Mucosa of stomach (tissue), 1 donor: ENCODE measurements around the gene NDUFB2.

Experiments used
- H3K27me3 ChIP-seq: one replicate; pipeline ENCODE4 v1.7.0; 2013; ENCODE audit warnings: mild to moderate bottlenecking, low read length; ENCODE audit not compliant: control insufficient read depth, insufficient read depth
- H3K36me3 ChIP-seq: one replicate; pipeline ENCODE4 v1.7.0; 2013; ENCODE audit warnings: low read length; ENCODE audit not compliant: control insufficient read depth, insufficient read depth
- H3K4me1 ChIP-seq: one replicate; pipeline ENCODE4 v1.7.0; 2013; ENCODE audit warnings: mild to moderate bottlenecking, low read length; ENCODE audit not compliant: control insufficient read depth, insufficient read depth
- H3K4me3 ChIP-seq: one replicate; pipeline ENCODE4 v1.7.0; 2013; ENCODE audit warnings: low read length
- H3K9ac ChIP-seq: one replicate; pipeline ENCODE4 v1.7.0; 2013; ENCODE audit warnings: mild to moderate bottlenecking, low read length, moderate library complexity
- H3K9me3 ChIP-seq: one replicate; pipeline ENCODE4 v1.7.0; 2013; ENCODE audit warnings: mild to moderate bottlenecking, low read length, moderate library complexity; ENCODE audit not compliant: control insufficient read depth
- donor health status: Pancreatic carcinoma.

Gene NDUFB2

DNA sequence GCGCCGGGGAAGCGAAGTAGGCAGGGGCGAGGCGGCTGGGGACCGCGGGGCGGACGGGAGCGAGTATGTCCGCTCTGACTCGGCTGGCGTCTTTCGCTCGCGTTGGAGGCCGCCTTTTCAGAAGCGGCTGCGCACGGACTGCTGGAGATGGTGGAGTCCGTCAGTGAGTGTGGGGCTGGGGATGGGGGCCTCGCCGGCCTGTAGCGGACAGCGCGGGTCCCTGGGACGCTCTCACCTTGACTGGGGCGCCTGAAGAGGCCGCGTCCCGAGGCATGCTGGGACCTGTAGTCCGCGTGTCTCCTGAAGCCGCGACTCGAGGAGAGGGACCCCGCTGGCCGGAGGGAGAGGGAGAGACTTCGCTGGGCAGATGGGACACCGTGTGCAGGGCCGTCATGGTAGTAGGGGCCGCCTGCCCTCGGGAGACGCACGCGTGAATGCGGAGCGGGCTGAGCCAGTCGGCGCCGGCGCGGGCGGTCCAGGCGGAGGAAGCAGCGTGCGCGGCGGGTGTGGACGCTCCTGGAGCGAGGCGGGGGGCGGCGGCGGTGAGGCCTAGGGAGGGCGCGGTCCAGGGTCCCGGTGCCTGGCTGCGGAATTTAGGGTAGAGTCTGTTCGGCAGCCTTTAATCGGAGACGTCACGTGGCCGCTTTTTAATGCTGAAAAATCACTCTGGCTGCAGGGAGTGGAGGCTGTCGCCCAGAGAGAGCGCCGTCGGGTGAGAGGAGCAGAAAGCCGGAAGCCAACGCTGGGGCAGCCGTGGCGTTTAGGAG, at the start of gene NDUFB2:
Gene NDUFB2 (plus strand): TSS at position 29 of the 767 bp plus-strand sequence. CDS start 37 bp downstream, at position 66.
- Histone ChIP-seq H3K4me3 (peak within 1 kb of the TSS; percentile 62), H3K4me1 (peaks cover 9% of the 10 kb centered on the region), H3K27me3 (no peaks in the 10 kb centered on the region), H3K9ac (peak within 1 kb of the TSS; percentile 82), H3K36me3 (no peaks in the 10 kb centered on the region), H3K9me3 (no peaks in the 10 kb centered on the region)

- no peaks in the 10 kb centered on the region for H3K36me3 ChIP-seq
- no peak overlapping the region for H3K9ac ChIP-seq
These were observed 49.4 kb upstream of the NDUFB2 start for GRCh38 chr7:140646931-140647647.

DNA sequence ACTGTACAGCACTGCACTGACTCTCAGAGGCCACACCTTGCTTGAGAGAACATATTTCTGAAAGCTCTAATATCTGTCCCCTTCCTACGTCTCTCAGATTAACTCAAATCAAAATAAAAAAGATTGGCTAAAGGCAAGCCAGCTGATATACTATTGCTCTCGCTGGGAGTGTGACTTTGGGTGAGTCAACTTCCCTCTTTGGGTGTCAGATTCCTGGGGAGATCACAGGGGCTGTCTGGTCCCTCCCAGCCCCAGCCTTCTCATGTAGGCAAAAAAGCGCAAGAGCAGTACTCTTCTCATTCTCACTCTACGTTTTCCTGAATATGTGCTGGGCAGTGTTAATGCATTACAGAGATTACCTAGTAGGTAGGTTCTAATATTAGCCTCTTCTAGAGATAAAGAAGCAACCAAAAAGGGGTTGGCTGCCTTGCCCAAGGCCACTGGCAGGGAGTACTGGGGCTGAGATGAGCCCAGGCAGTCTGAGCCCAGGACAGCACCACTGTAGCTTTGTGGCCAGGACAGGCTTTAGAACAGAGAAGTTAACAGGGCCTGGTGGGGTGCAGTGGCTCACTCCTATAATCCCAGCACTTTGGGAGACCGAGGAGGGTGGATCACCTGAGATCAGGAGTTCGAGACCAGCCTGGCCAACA, 46.8 kb upstream of the NDUFB2 start:
- H3K4me1 ChIP-seq, result peaks cover 4% of the 10 kb centered on the region
- no peak overlapping the region for H3K9ac ChIP-seq
- no peak overlapping the region for H3K4me3 ChIP-seq

More at GRCh38 chr7:140646931-140647647, 49.4 kb upstream of the NDUFB2 start:
- H3K9me3 ChIP-seq, result no peaks in the 10 kb centered on the region
- H3K27me3 ChIP-seq, result peaks cover 8% of the 10 kb centered on the region
- H3K4me1 ChIP-seq, result no peaks in the 10 kb centered on the region
- H3K4me3 ChIP-seq, result no peak overlapping the region

DNA sequence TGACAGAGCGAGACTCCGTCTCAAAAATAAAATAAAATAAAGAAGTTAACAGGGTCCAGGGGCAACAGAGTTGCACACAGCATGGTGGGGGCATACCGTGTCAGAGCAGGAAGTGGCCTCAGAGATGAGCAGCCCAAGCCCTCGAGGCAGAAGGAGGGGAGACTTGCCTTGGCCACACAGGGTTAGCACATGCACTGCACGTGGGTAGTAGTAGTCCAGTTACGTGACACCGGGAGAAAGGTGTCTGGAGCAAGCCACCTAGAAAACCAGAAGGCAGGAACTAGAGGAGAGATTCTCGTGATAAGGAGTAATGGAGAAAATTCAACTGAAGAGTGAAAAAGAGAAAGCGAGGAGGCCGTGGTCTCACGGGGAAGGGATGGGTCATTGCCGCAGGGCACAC, 46.1 kb upstream of the NDUFB2 start:
- Histone ChIP-seq H3K36me3 (no peaks in the 10 kb centered on the region), H3K9ac (no peak overlapping the region), H3K4me3 (no peak overlapping the region), H3K4me1 (peaks cover 4% of the 10 kb centered on the region), H3K9me3 (no peaks in the 10 kb centered on the region), H3K27me3 (peaks cover 4% of the 10 kb centered on the region)

More for the DNA sequence above, 46.8 kb upstream of the NDUFB2 start:
- Histone ChIP-seq H3K9me3 (no peaks in the 10 kb centered on the region), H3K27me3 (peaks cover 4% of the 10 kb centered on the region), H3K36me3 (no peaks in the 10 kb centered on the region)

- Histone ChIP-seq H3K27me3 (no peaks in the 10 kb centered on the region), H3K4me3 (no peak overlapping the region), H3K4me1 (peaks cover 19% of the 10 kb centered on the region), H3K9ac (no peak overlapping the region), H3K9me3 (no peaks in the 10 kb centered on the region), H3K36me3 (no peaks in the 10 kb centered on the region)
These were observed 43.0 kb upstream of the NDUFB2 start for GRCh38 chr7:140653319-140654108.

- Histone ChIP-seq H3K4me1 (peaks cover 19% of the 10 kb centered on the region), H3K4me3 (no peak overlapping the region), H3K9ac (no peak overlapping the region), H3K9me3 (no peaks in the 10 kb centered on the region), H3K27me3 (no peaks in the 10 kb centered on the region), H3K36me3 (no peaks in the 10 kb centered on the region)
These were observed 42.5 kb upstream of the NDUFB2 start for GRCh38 chr7:140654109-140654387.

GRCh38 chr7:140654661-140655060, 41.8 kb upstream of the NDUFB2 start:
- Histone ChIP-seq H3K27me3 (peaks cover under 1% of the 10 kb centered on the region), H3K9me3 (no peaks in the 10 kb centered on the region), H3K9ac (no peak overlapping the region), H3K4me1 (peaks cover 19% of the 10 kb centered on the region), H3K36me3 (no peaks in the 10 kb centered on the region), H3K4me3 (no peak overlapping the region)

DNA sequence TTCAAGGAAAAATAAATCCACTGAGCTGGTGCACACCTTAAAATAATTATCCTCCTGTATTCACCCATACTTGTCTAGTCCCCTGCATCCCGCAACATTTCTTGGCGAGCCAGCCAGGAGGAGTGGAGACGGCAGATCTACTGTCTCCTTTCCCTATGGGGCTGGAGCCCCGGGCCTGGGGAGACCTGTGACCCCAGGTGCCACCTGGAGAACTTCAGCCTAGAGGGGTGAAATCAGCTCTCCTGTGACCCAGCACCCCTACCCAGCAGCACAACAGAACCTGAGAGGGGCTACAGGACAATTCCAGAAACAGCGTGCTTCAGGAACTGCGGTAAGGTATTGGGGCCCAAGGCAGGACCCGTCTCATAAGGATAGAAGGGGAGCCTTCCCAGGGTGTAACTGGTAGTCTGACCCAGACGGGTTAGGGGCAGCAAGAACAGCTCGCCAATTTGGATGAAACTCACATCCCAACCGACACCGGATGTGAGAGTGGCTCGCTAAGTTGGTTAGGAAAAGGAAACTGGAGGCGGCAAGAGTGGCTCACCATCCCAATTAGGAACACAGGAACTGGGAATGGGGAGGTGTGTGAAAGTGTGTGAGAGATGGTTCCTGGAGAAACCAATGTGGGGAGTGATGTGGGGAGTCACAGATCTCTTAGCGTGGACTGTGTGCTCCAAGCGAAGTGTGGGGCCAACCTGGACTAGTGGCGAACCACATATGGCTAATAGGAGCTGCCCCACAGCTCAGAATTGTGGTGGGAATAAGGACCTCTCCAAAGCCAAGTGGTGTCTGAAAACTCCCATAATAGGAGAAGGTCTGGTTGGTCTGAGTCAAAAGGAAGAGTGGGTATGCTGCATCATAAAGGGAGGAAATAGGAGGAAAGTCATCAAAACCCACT, 40.7 kb upstream of the NDUFB2 start:
- H3K4me3 ChIP-seq, result no peak overlapping the region
- peak overlapping the region; percentile 44 for H3K9ac ChIP-seq
- no peaks in the 10 kb centered on the region for H3K36me3 ChIP-seq
- H3K27me3 ChIP-seq, result peaks cover 4% of the 10 kb centered on the region
- H3K9me3 ChIP-seq, result no peaks in the 10 kb centered on the region
- H3K4me1 ChIP-seq, result peaks cover 19% of the 10 kb centered on the region

DNA sequence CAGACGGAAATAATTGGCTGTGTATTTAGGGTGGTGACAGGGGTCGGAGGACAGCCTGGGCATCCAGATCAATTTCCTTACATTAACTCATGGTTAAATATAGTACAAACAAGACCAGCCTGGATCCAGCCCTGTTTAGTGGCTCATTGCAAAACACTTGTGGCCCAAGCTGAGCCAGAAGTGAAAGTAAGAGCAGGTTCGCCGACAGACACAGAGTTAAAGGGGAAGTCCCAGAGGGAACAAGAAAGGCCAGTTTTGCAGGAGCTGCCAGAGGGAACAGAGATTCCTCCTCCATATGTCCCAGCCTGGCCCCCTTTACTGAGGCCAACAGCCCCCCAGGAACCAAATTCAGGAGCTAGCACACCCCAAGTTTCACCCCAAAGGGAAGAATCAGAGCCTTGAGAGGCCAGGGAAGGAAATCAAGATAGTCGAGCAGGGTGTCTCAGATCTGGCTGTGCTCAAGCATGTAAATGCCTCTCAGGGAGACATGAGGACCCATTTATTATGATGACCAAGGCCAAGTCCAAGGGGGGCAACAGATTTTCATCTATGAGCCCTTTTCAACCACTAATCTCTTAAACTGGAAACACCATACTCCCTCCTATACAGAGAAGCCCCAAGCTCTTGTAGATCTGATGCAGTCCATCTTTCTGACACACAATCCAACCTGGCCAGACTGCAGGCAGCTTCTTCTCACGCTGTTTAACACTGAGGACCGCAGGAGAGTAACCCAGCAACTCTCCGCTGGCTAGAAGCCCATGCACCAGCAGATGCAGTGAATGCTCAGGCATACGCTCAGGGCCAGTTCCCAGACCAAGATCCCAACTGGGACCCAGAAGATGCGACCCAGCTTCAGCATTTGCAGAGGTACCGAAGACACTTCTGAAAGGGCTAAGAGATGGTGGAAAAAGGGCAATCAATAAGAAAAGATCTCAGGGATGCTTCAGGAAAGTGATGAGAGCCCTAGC, 39.7 kb upstream of the NDUFB2 start:
- peak overlapping the region; percentile 44 for H3K9ac ChIP-seq
- H3K9me3 ChIP-seq, result no peaks in the 10 kb centered on the region
- no peaks in the 10 kb centered on the region for H3K36me3 ChIP-seq
- peaks cover 4% of the 10 kb centered on the region for H3K27me3 ChIP-seq
- peaks cover 19% of the 10 kb centered on the region for H3K4me1 ChIP-seq
- H3K4me3 ChIP-seq, result no peak overlapping the region

DNA sequence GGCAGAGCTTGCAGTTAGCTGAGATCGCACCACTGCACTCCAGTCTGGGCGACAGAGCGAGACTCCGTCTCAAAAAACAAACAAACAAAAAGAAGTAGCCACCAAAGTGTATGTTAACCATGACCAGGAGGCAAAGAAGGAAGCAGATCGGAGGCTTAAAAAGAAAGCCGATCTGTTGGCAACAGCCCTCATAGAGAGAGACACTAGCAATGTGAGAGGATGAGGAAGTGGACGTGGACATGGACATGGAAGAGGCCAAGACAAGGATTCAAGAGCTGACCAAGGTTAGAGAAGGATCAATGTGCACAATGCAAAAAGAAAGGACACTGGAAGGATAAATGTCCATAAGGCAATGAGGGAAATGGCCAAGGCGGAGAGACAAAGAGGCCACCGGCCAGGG, 38.6 kb upstream of the NDUFB2 start:
- H3K4me3 ChIP-seq, result no peak overlapping the region
- H3K4me1 ChIP-seq, result peaks cover 19% of the 10 kb centered on the region
- no peak overlapping the region for H3K9ac ChIP-seq
- H3K36me3 ChIP-seq, result no peaks in the 10 kb centered on the region
- peaks cover 4% of the 10 kb centered on the region for H3K27me3 ChIP-seq
- H3K9me3 ChIP-seq, result no peaks in the 10 kb centered on the region
